DLD1 (cell line): ENCODE data around the gene ENDOU.
"Not testable (repeated sequence)": the region's sequence is repeated elsewhere in the genome, so short reads cannot be mapped to it uniquely, and the experiment has no call there.

Experiments used
- in situ Hi-C: cut with HindIII; loops from 2 replicates; pipeline ENCODE4 v1.10.0; 2017; ENCODE audit warnings: low sequenced_read_pairs

Gene ENDOU

GRCh38 chr12:47698631-47699030 lies 26.7 kb downstream of the ENDOU start:
- in situ Hi-C loops, result no loop called here

GRCh38 chr12:47698055-47698454 lies 27.2 kb downstream of the ENDOU start:
- in situ Hi-C loops, result no loop called here

GRCh38 chr12:47689215-47689614 lies 36.1 kb downstream of the ENDOU start:
- in situ Hi-C loops, result loop anchor here (10.0 kb wide), 1 partner anchor 664 kb away; no protein-coding TSS in a partner anchor

GRCh38 chr12:47687636-47688035 lies 37.7 kb downstream of the ENDOU start:
- in situ Hi-C loops, result loop anchor here (10.0 kb wide), 1 partner anchor 663 kb away; no protein-coding TSS in a partner anchor

- in situ Hi-C loops, result loop anchor here (10.0 kb wide), 1 partner anchor 662 kb away; no protein-coding TSS in a partner anchor
Observed at GRCh38 chr12:47686645-47687240, 38.5 kb downstream of the ENDOU start.

GRCh38 chr12:47679785-47680184 lies 45.5 kb downstream of the ENDOU start:
- in situ Hi-C loops, result loop anchor here (10.0 kb wide), 1 partner anchor 655 kb away; no protein-coding TSS in a partner anchor

- in situ Hi-C loops, result no loop called here
Observed at GRCh38 chr12:47672068-47672467, 53.2 kb downstream of the ENDOU start.

- in situ Hi-C loops, result not testable (repeated sequence)
Observed at GRCh38 chr12:47667935-47668334, 57.4 kb downstream of the ENDOU start.
